AG20443 (cell line): ENCODE measurements around the gene POC1A.

Experiments used
- DNase-seq: peaks from one replicate; pipeline ENCODE4 v3.0.0; 2012; ENCODE audit warnings: low spot score, mixed read lengths

POC1A gene

GRCh38 chr3:52128118-52128683 is 26.0 kb downstream of the POC1A start:
- DNase-seq: peak; percentile 24

DNA sequence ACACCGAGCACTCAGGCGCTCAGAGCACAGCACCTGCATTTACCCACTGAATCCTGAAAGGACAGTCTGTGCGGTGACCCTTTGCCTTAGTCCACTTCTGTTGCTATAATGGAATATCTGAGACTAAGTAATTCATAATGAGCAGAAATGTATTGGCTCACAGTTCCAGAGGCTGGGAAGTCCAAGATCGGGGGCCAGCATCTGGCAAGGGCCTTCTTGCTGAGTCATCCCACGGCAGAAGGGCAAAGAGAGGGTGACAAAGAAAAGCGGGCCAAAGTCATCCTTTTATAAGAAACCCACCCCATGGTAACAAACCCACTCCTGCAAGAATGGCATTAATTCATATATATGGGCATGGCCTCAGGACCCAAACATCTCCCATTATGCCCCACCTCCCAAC is 27.7 kb downstream of the POC1A start:
- DNase-seq: no peak

GRCh38 chr3:52126036-52126435 is 28.2 kb downstream of the POC1A start:
- DNase-seq: peak; percentile 61

GRCh38 chr3:52124766-52125165 is 29.5 kb downstream of the POC1A start:
- DNase-seq: no peak

DNA sequence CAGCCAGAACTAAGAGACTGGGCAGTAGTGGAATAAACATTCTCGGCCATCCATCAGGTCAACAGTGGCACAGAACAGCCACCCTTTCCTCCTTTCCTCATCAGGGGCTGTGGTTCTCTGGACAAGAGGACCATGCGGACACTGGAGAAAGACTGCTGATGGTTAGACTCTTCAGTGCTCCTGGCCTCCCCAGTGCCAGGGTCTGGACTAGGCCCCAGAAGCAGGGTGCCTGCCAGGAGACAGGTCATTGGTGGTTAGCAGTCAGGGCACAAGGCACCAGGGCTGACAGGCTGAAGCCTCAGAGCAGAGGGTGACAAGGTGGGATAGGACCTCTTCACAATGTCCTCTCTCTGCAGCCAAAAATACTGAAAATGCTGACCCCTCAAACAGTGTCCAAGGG is 30.1 kb downstream of the POC1A start:
- no peak for DNase-seq

GRCh38 chr3:52123106-52123725 is 31.0 kb downstream of the POC1A start:
- DNase-seq: peak; percentile 90

GRCh38 chr3:52122491-52122890 is 31.7 kb downstream of the POC1A start:
- DNase-seq: no peak

DNA sequence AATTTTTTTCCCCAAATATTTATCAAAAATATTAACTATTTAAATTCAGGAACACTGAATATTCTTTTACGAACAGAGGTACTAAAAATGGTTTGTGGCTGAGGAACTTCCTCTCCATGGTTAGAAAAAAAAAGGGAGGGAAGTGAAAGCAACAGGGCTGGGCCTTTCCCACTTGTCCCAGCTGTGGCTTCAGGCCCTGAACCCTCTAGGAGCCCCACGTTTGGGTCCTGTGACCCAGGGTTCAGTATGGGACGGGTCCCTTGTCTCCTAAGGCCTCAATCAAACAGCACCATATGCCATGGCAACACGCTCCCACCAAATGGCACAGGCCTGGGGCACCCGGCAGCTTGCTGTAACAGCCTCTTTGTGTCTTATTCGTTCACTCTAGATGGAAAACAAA is 32.4 kb downstream of the POC1A start:
- DNase-seq: no peak

DNA sequence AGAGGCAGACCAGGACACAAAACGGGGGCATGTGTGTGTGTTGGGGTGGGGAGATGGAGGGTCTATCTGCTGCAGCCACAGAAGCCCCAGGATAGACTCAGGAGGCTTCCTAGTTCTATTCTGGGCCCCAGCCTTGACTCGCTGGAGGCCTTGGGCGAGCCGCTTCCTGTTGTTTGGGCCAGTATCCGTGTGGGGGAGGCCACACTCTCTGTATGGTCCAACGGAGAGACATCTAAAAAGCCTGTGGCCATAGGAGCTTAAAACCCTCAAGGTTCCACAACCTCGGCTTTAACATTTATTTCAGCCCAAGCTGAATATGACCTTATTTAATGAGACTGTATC is 32.8 kb downstream of the POC1A start:
- DNase-seq: no peak

GRCh38 chr3:52120556-52121463 is 33.4 kb downstream of the POC1A start:
- DNase-seq: no peak

DNA sequence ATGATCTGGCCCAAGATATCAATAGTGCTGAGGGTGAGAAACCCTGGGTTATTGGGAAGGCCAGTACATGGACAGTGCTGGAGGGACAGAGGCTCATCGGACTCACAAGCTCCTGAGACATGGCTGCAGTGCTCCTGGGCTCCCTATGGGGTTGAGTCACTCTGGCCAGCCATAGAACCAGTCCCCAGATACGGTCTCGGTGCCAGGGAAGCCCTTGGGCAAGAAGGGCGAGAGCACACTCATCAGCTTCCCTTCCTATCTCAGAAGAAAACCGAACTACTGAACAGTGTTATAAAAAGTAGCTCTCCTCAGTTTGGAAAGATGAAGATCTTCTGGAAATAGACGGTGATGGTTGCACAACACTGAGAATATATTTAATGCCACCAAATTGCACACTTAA is 34.4 kb downstream of the POC1A start:
- no peak for DNase-seq

DNA sequence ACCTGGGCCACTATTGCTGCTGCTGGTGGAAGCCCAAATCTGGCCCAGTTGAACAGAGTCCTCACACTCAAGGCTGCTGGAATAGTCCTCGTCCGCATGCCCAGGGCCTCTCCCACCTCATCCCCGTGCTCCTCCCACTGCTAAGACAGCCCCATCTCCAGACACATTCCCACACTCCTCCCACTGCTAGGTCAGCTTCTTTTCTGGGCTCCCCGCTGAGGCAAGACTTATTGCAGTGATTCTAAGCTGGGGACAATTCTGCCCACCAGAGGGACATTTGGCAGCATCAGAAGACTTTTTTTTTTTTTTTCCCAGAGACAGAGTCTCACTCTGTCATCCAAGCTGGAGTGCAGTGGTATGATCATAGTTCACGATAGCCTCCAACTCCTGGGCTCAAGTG is 35.1 kb downstream of the POC1A start:
- no peak for DNase-seq

DNA sequence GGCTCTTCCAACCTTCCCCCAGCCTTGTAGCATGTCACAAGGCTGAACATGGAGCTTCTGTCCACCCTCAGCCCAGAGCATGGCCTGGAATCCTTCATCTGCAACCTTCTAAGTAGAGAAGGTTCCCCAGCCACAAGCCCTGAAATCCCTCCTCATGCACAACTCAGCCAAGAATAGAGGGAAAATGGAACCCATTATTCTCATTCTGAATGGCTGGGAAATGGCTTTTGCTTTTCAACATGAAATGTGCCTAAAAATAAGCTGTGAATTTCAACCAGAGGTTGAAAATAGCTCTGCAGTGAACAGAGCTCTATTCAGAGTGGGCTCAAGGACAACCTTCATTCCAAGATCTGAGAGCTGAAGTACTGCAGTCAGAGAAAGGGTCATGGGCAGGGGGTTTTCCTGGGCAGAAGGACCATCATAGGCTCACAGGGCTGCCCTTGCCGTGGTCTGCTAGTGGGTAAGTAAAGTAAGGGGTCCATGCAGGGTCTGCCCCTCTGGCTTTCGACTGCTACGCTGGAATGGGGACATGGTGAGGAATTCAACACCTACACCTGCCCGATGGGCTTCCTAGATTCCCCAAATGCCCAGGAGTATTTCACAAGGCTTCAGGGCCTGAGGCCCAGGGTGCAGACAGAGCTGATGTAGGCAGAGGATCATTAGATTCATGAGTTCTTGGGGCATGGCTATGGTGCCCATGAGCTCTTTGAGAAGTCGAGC is 35.9 kb downstream of the POC1A start:
- no peak for DNase-seq

DNA sequence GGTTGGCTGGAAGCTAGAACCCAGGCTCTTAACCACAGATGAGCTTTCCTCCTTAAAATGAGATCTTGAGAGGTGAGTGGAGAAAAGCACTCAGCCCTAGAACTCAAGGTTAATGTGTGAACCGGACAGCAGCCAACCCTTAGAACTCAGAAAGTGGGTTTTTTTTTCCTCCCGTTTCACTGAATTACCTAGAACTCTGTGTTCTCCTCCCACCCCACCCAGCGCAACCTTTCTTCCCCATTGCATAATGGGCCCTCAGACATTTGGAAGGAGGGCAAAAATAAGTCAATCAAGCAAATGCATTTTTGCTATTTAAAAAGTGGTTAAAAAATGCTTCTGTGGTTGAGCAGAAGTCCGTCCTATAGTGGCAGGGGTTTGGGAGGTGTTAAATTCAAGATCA is 36.7 kb downstream of the POC1A start:
- DNase-seq: no peak

GRCh38 chr3:52112056-52112455 is 42.2 kb downstream of the POC1A start:
- no peak for DNase-seq

DNA sequence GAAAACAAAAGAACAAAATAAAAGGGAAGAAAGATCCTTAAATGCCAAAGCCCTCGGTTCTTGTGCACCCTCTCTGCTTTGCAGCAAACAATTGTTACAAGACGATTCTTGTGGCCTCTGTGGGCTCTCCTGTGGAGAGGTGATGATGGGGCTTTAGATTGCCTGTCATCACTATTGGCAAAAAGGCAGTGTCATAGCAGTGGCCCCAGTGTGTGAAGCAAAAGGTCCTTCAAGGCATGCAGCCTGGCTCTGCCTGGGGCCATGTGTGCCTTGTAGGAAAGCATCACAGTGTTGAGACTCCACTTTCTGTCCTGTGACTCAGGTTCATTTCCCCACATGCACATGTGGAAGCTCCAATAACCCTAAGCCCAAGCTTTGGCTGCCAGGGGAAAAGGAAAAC is 43.7 kb downstream of the POC1A start:
- DNase-seq: no peak

DNA sequence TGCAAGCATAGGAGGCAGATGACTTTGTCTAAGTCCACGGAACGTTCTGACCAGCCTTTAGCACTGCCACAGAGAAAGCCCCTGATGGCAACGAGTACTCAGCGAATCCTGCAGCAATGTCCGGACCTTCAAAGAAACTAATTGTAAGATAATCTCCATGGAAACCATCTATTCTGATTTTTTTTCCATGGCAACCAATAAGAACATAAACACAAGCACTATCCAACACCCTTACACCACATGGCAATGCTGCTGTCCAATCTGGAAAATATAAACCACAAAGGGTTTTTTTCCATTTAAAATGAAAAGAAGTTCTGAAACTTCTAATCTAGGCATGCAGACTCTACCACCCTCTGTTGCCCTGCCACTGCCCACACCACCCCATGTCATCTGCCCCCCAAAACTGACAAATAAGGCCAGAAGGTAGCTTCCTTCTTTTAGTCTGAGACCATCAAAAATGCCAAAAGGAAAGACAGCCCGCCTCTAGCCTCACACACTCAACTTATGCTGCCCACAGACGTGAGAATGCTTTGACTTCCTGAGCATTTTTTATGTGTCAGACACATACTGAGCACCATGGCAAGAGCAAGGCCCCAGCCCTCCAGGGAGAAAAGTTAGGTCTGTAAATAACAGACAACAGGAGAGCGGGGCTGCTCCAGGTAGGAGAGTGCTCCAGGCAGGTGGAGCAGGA is 44.5 kb downstream of the POC1A start:
- no peak for DNase-seq

GRCh38 chr3:52108302-52109232 is 45.7 kb downstream of the POC1A start:
- DNase-seq: peak; percentile 63

DNA sequence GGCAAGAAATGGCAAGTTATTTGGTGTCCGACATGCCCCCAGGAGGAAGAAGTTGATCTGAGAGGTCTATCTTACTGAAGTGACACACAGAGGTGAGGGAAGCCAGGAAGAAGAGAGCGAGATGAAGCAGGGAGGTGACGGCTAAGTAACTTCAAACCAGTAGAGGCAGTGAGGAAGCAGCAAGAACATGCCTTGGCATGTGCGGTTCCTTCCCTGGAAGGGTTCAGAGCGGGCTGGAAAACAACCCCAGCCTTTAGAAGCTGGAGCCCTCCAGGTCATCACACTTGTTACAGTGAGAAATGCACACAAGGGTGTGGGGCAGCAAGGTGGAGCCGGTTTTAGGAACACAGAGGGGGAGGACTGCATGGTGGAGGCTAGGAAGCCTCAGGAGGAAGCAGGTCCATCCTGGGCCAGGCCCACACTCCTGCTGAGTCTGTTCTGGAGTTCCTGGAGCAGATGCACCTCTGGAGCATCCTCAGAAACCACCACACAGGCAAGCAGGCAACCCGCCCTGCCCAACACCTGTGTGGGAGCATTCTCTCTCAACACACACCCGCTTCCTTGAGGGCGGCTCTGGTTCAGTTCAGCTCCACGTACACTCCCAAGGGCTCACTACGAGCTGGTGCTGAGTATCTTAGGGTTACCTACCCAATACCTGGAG is 47.1 kb downstream of the POC1A start:
- DNase-seq: no peak
